Measurements from ENCODE around the gene MAPK4.

Gene MAPK4

DNA sequence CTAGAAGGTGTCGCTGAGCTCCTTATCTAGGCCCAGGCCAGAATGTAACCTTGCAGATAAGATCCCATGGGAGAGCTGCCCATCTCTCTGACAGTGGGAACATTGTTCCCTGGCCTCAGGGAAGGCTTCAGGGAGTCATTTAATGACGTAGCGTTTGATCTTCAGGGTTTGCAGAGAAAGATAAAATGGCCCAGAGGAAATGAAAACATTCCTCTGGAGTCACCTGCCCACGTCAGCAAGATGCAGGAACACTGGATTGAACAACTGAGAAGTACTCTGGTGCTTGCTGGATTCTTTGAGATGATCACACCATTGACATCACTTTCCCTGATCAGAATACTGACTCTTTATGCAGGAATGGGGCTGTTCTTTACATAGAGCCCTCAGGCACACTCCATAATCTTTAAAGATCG is 51.6 kb downstream of the MAPK4 start:
- ChIA-PET CTCF (no interaction called here), POLR2A (no interaction called here)
- no peak for DNase-seq (ENCODE audit: extremely low spot score)
- no peak for TF ChIP-seq SUZ12 (IDR thresholded peaks at IDR 0.05)
- no peak for TF ChIP-seq TARDBP (IDR thresholded peaks at IDR 0.05)
- no peak for TF ChIP-seq FOXM1 (IDR thresholded peaks at IDR 0.05; ENCODE audit: borderline replicate concordance)
- TF ChIP-seq SP1 (IDR thresholded peaks at IDR 0.05): no peak
- TF ChIP-seq FOXK2 (IDR thresholded peaks at IDR 0.05): no peak
- TF ChIP-seq ELF4 (IDR thresholded peaks at IDR 0.05): no peak
- TF ChIP-seq BHLHE40 (IDR thresholded peaks at IDR 0.05; ENCODE audit: borderline replicate concordance): no peak
- TF ChIP-seq, protein P1, sequence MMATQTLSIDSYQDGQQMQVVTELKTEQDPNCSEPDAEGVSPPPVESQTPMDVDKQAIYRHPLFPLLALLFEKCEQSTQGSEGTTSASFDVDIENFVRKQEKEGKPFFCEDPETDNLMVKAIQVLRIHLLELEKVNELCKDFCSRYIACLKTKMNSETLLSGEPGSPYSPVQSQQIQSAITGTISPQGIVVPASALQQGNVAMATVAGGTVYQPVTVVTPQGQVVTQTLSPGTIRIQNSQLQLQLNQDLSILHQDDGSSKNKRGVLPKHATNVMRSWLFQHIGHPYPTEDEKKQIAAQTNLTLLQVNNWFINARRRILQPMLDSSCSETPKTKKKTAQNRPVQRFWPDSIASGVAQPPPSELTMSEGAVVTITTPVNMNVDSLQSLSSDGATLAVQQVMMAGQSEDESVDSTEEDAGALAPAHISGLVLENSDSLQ (IDR thresholded peaks at IDR 0.05): no peak
- no peak for TF ChIP-seq HDGF (IDR thresholded peaks at IDR 0.05; ENCODE audit: borderline replicate concordance)
- no peak for TF ChIP-seq CTBP1 (IDR thresholded peaks at IDR 0.05; ENCODE audit: borderline replicate concordance)
- no peak for TF ChIP-seq ARNT (IDR thresholded peaks at IDR 0.05)
- no peak for TF ChIP-seq ZNF384 (IDR thresholded peaks at IDR 0.05)
- no peak for TF ChIP-seq L3MBTL2 (conservative IDR thresholded peaks at IDR 0.05)
- TF ChIP-seq NFRKB (IDR thresholded peaks at IDR 0.05): no peak

DNA sequence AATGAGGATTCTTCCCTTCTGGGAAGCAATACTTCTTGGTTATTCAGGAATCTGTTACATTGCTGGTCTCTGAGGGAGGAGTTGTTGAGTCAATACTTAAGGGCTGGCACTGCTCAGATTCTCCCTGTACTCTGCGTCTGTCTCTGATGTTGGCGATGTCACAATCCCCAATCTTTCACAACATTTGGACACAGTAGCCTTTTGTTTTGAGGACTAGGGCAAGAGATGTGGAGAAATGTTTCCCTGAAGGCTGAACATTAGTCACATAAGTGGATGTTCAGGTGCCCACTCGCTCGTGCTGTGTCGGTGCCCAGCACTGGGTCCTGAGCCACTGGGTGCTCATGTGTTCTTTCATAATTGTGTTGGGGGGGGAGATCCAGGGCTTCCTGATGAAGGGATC is 55.0 kb downstream of the MAPK4 start:
- TF ChIP-seq NFRKB (IDR thresholded peaks at IDR 0.05) (no peak), ZNF384 (IDR thresholded peaks at IDR 0.05) (no peak), TARDBP (IDR thresholded peaks at IDR 0.05) (no peak), ELF4 (IDR thresholded peaks at IDR 0.05) (no peak), SUZ12 (IDR thresholded peaks at IDR 0.05) (no peak), BHLHE40 (IDR thresholded peaks at IDR 0.05; ENCODE audit: borderline replicate concordance) (no peak), CTBP1 (IDR thresholded peaks at IDR 0.05; ENCODE audit: borderline replicate concordance) (no peak), HDGF (IDR thresholded peaks at IDR 0.05; ENCODE audit: borderline replicate concordance) (no peak), L3MBTL2 (conservative IDR thresholded peaks at IDR 0.05) (no peak), FOXA1 (IDR thresholded peaks at IDR 0.05) (no peak), LEF1 (IDR thresholded peaks at IDR 0.05; ENCODE audit: borderline replicate concordance) (no peak), FOXK2 (IDR thresholded peaks at IDR 0.05) (no peak), SP1 (IDR thresholded peaks at IDR 0.05) (no peak)
- TF ChIP-seq, protein P1 (IDR thresholded peaks at IDR 0.05): no peak
- ChIA-PET CTCF (no interaction called here), POLR2A (no interaction called here)
- no peak for DNase-seq (ENCODE audit: extremely low spot score)

- no peak for DNase-seq (ENCODE audit: extremely low spot score)
- ChIA-PET POLR2A (no interaction called here), CTCF (no interaction called here)
- no peak for TF ChIP-seq L3MBTL2 (conservative IDR thresholded peaks at IDR 0.05)
- no peak for TF ChIP-seq ZNF384 (IDR thresholded peaks at IDR 0.05)
- TF ChIP-seq FOXA1 (IDR thresholded peaks at IDR 0.05): no peak
Observed at GRCh38 chr18:50616484-50617048, 56.7 kb downstream of the MAPK4 start.

GRCh38 chr18:50619861-50620275 is 60.0 kb downstream of the MAPK4 start:
- POLR2A ChIA-PET: no interaction called here

GRCh38 chr18:50620319-50620718 is 60.4 kb downstream of the MAPK4 start:
- POLR2A ChIA-PET: no interaction called here
- TF ChIP-seq, protein P1 (IDR thresholded peaks at IDR 0.05): no peak
- TF ChIP-seq BHLHE40 (IDR thresholded peaks at IDR 0.05; ENCODE audit: borderline replicate concordance) (no peak), FOXA1 (IDR thresholded peaks at IDR 0.05) (no peak), SUZ12 (IDR thresholded peaks at IDR 0.05) (no peak), LEF1 (IDR thresholded peaks at IDR 0.05; ENCODE audit: borderline replicate concordance) (no peak), ARNT (IDR thresholded peaks at IDR 0.05) (no peak), ELF4 (IDR thresholded peaks at IDR 0.05) (no peak), L3MBTL2 (conservative IDR thresholded peaks at IDR 0.05) (no peak), SP1 (IDR thresholded peaks at IDR 0.05) (no peak), FOXK2 (IDR thresholded peaks at IDR 0.05) (no peak), TARDBP (IDR thresholded peaks at IDR 0.05) (no peak), NFRKB (IDR thresholded peaks at IDR 0.05) (no peak), CTBP1 (IDR thresholded peaks at IDR 0.05; ENCODE audit: borderline replicate concordance) (no peak), ZNF384 (IDR thresholded peaks at IDR 0.05) (no peak), HDGF (IDR thresholded peaks at IDR 0.05; ENCODE audit: borderline replicate concordance) (no peak)
- CTCF ChIA-PET: no interaction called here
- no peak for DNase-seq (ENCODE audit: extremely low spot score)

More at GRCh38 chr18:50619861-50620275, 60.0 kb downstream of the MAPK4 start:
- DNase-seq (ENCODE audit: extremely low spot score): no peak
- CTCF ChIA-PET: interaction anchor here (0.7 kb wide), 1 partner anchor 82 kb away, joined by 3 read pairs; no protein-coding TSS in a partner anchor
- no peak for TF ChIP-seq ELF4 (IDR thresholded peaks at IDR 0.05)

GRCh38 chr18:50621366-50621765 is 61.5 kb downstream of the MAPK4 start:
- TF ChIP-seq SP1 (IDR thresholded peaks at IDR 0.05) (no peak), FOXM1 (IDR thresholded peaks at IDR 0.05; ENCODE audit: borderline replicate concordance) (no peak)
- TF ChIP-seq, protein P1 (IDR thresholded peaks at IDR 0.05): no peak
- DNase-seq (ENCODE audit: extremely low spot score): no peak
- ChIA-PET POLR2A (no interaction called here), CTCF (no interaction called here)

All from HEK293T (cell line).